Natural killer cell (primary cell): ENCODE results near the gene STARD13. TPM values are rescaled to one million over a fixed set of nuclear protein-coding genes. Genes with fewer than 3 reads are reported as not detected.

Experiments used
- ATAC-seq, 3 donors: fragments of 150-1000 bp in 2 of 3; fragments of 200-7000 bp in 1 of 3; cut with Tn5 transposase; 1 replicate in 1 of 3; 2 replicates in 2 of 3; pipeline ENCODE4 v1.10.0; 2021; ENCODE audit warnings: mild to moderate bottlenecking in 2 of 3, moderate library complexity in 2 of 3
- DNase-seq, 2 donors: peaks; one replicate each; pipeline versions ENCODE4 v3.0.0 to v3.0.0-alpha.2; 2013 to 2021; ENCODE audit warnings: mixed read lengths in 1 of 2
- H3K27ac ChIP-seq: one replicate; pipeline ENCODE4 v1.5.1; 2013; ENCODE audit warnings: mild to moderate bottlenecking, low read length
- H3K27me3 ChIP-seq: one replicate; pipeline ENCODE4 v1.6.1; 2013; ENCODE audit warnings: low read length; ENCODE audit not compliant: control insufficient read depth, insufficient read depth
- H3K36me3 ChIP-seq: one replicate; pipeline ENCODE4 v1.6.1; 2013; ENCODE audit warnings: low read length; ENCODE audit not compliant: control insufficient read depth, insufficient read depth
- H3K4me1 ChIP-seq: one replicate; pipeline ENCODE4 v1.6.1; 2013; ENCODE audit warnings: low read length; ENCODE audit not compliant: control insufficient read depth, insufficient read depth
- H3K4me3 ChIP-seq: one replicate; pipeline ENCODE4 v1.5.1; 2013; ENCODE audit warnings: low read length
- H3K9me3 ChIP-seq: one replicate; pipeline ENCODE4 v1.6.1; 2013; ENCODE audit warnings: low read length; ENCODE audit not compliant: control insufficient read depth, insufficient read depth
- H3K27ac Mint-ChIP-seq, 2 donors: one replicate each; pipeline ENCODE4 v1.8.0; 2022; ENCODE audit warnings: mild to moderate bottlenecking in 2 of 2, mixed read lengths in 2 of 2, moderate library complexity in 1 of 2
- H3K27me3 Mint-ChIP-seq, 2 donors: one replicate each; pipeline ENCODE4 v1.8.0; 2022; ENCODE audit warnings: low read depth in 2 of 2, mixed read lengths in 2 of 2
- H3K36me3 Mint-ChIP-seq: one replicate; pipeline ENCODE4 v1.8.0; 2022; ENCODE audit warnings: mixed read lengths
- H3K4me1 Mint-ChIP-seq, 2 donors: one replicate each; pipeline ENCODE4 v1.8.0; 2022; ENCODE audit warnings: mixed read lengths in 2 of 2
- H3K4me3 Mint-ChIP-seq: one replicate; pipeline ENCODE4 v1.8.0; 2022; ENCODE audit warnings: mild to moderate bottlenecking, moderate library complexity, mixed read lengths
- H3K9me3 Mint-ChIP-seq, 2 donors: one replicate each; pipeline ENCODE4 v1.8.0; 2022; ENCODE audit warnings: mixed read lengths in 2 of 2
- WGBS: methylation state at CpG from one replicate; pipeline ENCODE4 v1.1.7; 2013; ENCODE audit warnings: missing lambda C conversion rate; ENCODE audit not compliant: insufficient coverage; 5-methylcytosine and 5-hydroxymethylcytosine counted together
- intact Hi-C: fragments of 100-400 bp; cut with micrococcal nuclease; formaldehyde crosslinking; loops from one replicate; pipeline ENCODE4 v1.14.2; 2022
- total RNA-seq, 4 donors: library from RNA; stranded (reverse); fragments of 120-200 nt in 1 of 4; gene quantifications; one replicate each; pipeline versions ENCODE4 v1.2.3 to v1.2.4, GENCODE V29; 2013 to 2022
- TF ChIP-seq, protein P1 (sequence below): fragments of 200-600 bp; IDR thresholded peaks from one replicate; pipeline ENCODE4 v1.8.0; 2022; ENCODE audit warnings: antibody characterized with exemption

STARD13 gene
- total RNA-seq, 3 donors from 2014 or later (not counting 1 experiment from before 2014, with no cell fraction given) = not detected

DNA sequence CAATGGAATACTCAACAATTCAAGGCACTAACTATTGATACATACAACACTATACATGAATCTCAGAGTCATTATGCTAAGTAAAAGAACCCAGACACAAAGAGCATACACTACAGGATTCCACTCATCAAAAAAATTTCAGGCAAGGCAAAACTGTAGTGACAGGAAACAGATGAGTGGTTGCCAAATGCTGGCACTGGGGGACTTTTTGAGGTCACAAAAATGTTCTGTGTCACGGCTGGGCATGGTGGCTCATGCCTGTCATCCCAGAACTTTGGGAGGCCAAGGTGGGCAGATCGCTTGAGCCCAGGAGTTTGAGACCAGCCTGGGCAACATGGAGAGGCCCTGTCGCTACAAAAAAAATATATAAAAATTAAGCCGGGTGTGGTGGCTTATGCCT is 139.9 kb downstream of the STARD13 start:
- Mint-ChIP-seq H3K27ac (no peak overlapping the region), H3K36me3 (no peaks in the 10 kb centered on the region), H3K9me3 (peaks cover 0 to 2% of the 10 kb centered on the region in 2 donors), H3K4me3 (no peak overlapping the region), H3K4me1 (no peaks in the 10 kb centered on the region), H3K27me3 (no peaks in the 10 kb centered on the region)
- Histone ChIP-seq H3K9me3 (no peaks in the 10 kb centered on the region), H3K4me3 (no peak overlapping the region), H3K36me3 (no peaks in the 10 kb centered on the region), H3K4me1 (no peaks in the 10 kb centered on the region), H3K27ac (no peak overlapping the region), H3K27me3 (no peaks in the 10 kb centered on the region)
- ATAC-seq (no peak), DNase-seq (no peak)
- intact Hi-C loops = no loop called here
- TF ChIP-seq, protein P1, sequence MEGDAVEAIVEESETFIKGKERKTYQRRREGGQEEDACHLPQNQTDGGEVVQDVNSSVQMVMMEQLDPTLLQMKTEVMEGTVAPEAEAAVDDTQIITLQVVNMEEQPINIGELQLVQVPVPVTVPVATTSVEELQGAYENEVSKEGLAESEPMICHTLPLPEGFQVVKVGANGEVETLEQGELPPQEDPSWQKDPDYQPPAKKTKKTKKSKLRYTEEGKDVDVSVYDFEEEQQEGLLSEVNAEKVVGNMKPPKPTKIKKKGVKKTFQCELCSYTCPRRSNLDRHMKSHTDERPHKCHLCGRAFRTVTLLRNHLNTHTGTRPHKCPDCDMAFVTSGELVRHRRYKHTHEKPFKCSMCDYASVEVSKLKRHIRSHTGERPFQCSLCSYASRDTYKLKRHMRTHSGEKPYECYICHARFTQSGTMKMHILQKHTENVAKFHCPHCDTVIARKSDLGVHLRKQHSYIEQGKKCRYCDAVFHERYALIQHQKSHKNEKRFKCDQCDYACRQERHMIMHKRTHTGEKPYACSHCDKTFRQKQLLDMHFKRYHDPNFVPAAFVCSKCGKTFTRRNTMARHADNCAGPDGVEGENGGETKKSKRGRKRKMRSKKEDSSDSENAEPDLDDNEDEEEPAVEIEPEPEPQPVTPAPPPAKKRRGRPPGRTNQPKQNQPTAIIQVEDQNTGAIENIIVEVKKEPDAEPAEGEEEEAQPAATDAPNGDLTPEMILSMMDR = no peak
- 78% methylated on average over 4 of the region's 4 CpGs for WGBS

DNA sequence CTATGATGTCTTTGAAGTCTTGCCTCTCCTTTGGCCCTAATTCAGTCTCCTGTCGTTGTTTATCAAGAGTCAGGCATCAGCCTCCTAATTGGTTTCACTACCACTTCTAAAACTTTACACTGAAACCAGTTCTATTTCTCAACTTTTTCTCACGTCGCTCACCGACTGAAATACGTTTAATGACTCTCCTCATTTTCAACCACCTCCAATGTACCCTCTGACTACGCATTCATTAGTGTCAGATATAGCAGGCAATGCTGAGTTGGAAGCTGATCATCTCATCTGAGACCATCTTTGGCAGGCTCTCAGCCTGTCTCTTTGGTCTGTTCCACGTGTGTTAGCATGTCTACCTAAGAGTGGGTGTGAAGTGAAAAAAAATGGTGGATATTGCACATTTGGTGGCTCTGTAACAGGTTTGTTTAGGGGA is 141.2 kb downstream of the STARD13 start:
- no peak overlapping the region for H3K27ac Mint-ChIP-seq

DNA sequence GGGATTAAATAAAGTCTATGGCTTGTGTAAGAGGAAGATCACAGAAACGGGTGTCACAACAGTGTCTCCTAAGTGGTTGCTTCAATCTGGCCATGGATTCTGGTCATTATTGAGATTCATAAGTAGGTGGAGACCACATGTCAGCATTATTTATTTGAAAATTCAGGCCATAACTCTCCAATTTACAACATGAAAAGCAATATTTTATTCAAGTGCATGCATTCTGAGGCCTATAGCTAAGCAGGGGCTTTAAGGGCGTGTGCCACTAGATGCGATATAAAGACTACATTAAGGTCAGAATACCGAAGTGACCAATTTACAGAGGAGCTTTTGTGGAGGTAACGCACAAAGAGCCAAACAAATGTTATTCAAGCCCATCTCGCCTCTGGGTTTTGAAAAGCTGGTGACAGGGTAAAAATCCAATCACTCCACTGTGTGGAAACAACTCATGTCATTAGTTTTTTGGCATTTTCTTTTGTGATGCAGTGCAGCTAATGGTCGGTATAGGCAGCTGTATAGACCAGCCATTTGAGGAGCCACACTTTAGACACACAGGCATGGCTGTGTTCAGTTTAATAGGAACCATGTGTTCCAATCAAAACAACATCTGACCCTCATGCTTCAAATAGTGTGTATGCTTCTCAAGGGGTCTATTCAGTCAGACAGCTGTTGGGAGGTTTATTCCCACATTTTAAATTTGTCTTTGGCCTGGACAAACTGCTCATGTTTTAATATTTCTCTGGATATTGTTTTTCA is 145.6 kb downstream of the STARD13 start:
- Mint-ChIP-seq H3K9me3 (peaks cover 0 to 2% of the 10 kb centered on the region in 2 donors), H3K36me3 (no peaks in the 10 kb centered on the region), H3K4me3 (no peak overlapping the region), H3K27me3 (no peaks in the 10 kb centered on the region), H3K27ac (no peak overlapping the region), H3K4me1 (no peaks in the 10 kb centered on the region)
- Histone ChIP-seq H3K4me1 (no peaks in the 10 kb centered on the region), H3K36me3 (no peaks in the 10 kb centered on the region), H3K9me3 (no peaks in the 10 kb centered on the region), H3K4me3 (no peak overlapping the region), H3K27ac (no peak overlapping the region), H3K27me3 (no peaks in the 10 kb centered on the region)
- no peak for ATAC-seq
- WGBS = 96% methylated on average over 7 of the region's 7 CpGs
- no peak for DNase-seq
- TF ChIP-seq, protein P1 = no peak
- intact Hi-C loops = no loop called here

More for the DNA sequence above, 141.2 kb downstream of the STARD13 start:
- Mint-ChIP-seq H3K27me3 (no peaks in the 10 kb centered on the region), H3K4me1 (no peaks in the 10 kb centered on the region), H3K36me3 (no peaks in the 10 kb centered on the region), H3K9me3 (peaks cover 0 to 2% of the 10 kb centered on the region in 2 donors), H3K4me3 (no peak overlapping the region)
- Histone ChIP-seq H3K4me3 (no peak overlapping the region), H3K4me1 (no peaks in the 10 kb centered on the region), H3K36me3 (no peaks in the 10 kb centered on the region), H3K27ac (no peak overlapping the region), H3K27me3 (no peaks in the 10 kb centered on the region), H3K9me3 (no peaks in the 10 kb centered on the region)
- TF ChIP-seq, protein P1 = no peak
- ATAC-seq (no peak), DNase-seq (no peak)
- intact Hi-C loops = no loop called here
- 81% methylated on average over 7 of the region's 7 CpGs for WGBS

DNA sequence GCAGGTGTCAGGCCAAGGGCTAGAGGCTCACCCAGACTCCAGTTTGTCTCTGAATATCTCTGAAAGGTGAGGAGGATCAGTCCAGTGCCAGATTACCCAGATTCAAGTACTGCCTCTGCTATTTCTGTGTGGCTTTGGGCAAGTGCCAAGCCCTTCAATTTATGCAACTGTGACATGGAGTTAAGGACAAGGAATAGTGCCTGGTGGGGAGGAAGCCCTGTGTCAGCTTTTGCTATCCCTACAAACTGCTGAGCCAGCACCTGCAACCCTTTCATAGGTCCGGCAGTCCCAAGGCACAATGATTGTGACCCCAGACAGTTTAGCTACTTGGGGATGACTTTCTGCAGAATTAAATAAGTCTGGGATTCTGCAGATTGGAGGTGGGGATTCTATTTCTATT is 146.4 kb downstream of the STARD13 start:
- Mint-ChIP-seq H3K4me1 (no peaks in the 10 kb centered on the region), H3K27me3 (no peaks in the 10 kb centered on the region), H3K27ac (no peak overlapping the region), H3K4me3 (no peak overlapping the region), H3K36me3 (no peaks in the 10 kb centered on the region), H3K9me3 (peaks cover 0 to 4% of the 10 kb centered on the region in 2 donors)
- intact Hi-C loops = no loop called here
- WGBS = 86% methylated on average over 1 of the region's 1 CpG
- Histone ChIP-seq H3K9me3 (no peaks in the 10 kb centered on the region), H3K4me3 (no peak overlapping the region), H3K27me3 (no peaks in the 10 kb centered on the region), H3K4me1 (no peaks in the 10 kb centered on the region), H3K36me3 (no peaks in the 10 kb centered on the region), H3K27ac (no peak overlapping the region)
- DNase-seq (no peak), ATAC-seq (no peak)
- TF ChIP-seq, protein P1 = no peak
